GM23338 (cell line): ENCODE measurements around the gene PITPNC1. TPM values are rescaled to one million over a fixed set of nuclear protein-coding genes. Genes with fewer than 3 reads are reported as not detected.

Experiments used
- ATAC-seq: fragments of 200-7000 bp; cut with Tn5 transposase; 3 replicates; pipeline ENCODE4 v1.9.1; 2020
- DNase-seq: peaks from one replicate; pipeline ENCODE4 v3.0.0-alpha.2; 2015; ENCODE audit warnings: low spot score
- H2AFZ ChIP-seq: fragments of 200-600 bp; sonication (generic); 2 replicates; pipeline ENCODE4 v1.8.0; 2016; ENCODE audit warnings: antibody characterized with exemption, mild to moderate bottlenecking, moderate library complexity
- H3F3A ChIP-seq: fragments of 200-600 bp; sonication (generic); replicated peaks from 2 replicates; pipeline ENCODE4 v1.8.0; 2017; ENCODE audit warnings: antibody characterized with exemption, mixed run types, low read depth
- H3K27ac ChIP-seq: fragments of 200-600 bp; sonication (generic); 2 replicates; pipeline ENCODE4 v1.6.1; 2016; ENCODE audit warnings: low read depth
- H3K27me3 ChIP-seq: fragments of 200-600 bp; sonication (generic); 2 replicates; pipeline ENCODE4 v1.8.0; 2016; ENCODE audit warnings: mild to moderate bottlenecking, mixed run types, moderate library complexity; ENCODE audit not compliant: insufficient read depth
- H3K36me3 ChIP-seq: fragments of 200-600 bp; sonication (generic); 2 replicates; pipeline ENCODE4 v1.8.0; 2016; ENCODE audit warnings: mild to moderate bottlenecking; ENCODE audit not compliant: insufficient read depth
- H3K4me1 ChIP-seq: fragments of 200-600 bp; sonication (generic); 2 replicates; pipeline ENCODE4 v1.8.0; 2016; ENCODE audit warnings: mild to moderate bottlenecking, moderate library complexity; ENCODE audit not compliant: insufficient read depth
- H3K4me2 ChIP-seq: fragments of 200-600 bp; sonication (generic); 2 replicates; pipeline ENCODE4 v1.7.1; 2017; ENCODE audit warnings: mixed run types
- H3K4me3 ChIP-seq: fragments of 200-600 bp; sonication (generic); 2 replicates; pipeline ENCODE4 v1.6.1; 2016; ENCODE audit warnings: mixed run types
- H3K79me2 ChIP-seq: fragments of 200-600 bp; sonication (generic); replicated peaks from 2 replicates; pipeline ENCODE4 v1.8.0; 2017; ENCODE audit warnings: mild to moderate bottlenecking; ENCODE audit not compliant: insufficient read depth
- H3K9me2 ChIP-seq: fragments of 200-600 bp; sonication (generic); 2 replicates; pipeline ENCODE4 v1.8.0; 2017; ENCODE audit not compliant: insufficient read depth
- H4K20me1 ChIP-seq: fragments of 200-600 bp; sonication (generic); replicated peaks from 2 replicates; pipeline ENCODE4 v1.8.0; 2017; ENCODE audit warnings: mild to moderate bottlenecking; ENCODE audit not compliant: insufficient read depth
- H3K27ac Mint-ChIP-seq: 2 replicates; pipeline ENCODE4 v1.8.0; 2020; ENCODE audit warnings: inconsistent platforms, mild to moderate bottlenecking, moderate library complexity, mixed read lengths
- H3K27me3 Mint-ChIP-seq: 3 replicates; pipeline ENCODE4 v1.8.0; 2022; ENCODE audit warnings: low read depth, mild to moderate bottlenecking, moderate library complexity, mixed read lengths, inconsistent platforms; ENCODE audit not compliant: insufficient read depth, poor library complexity
- H3K36me3 Mint-ChIP-seq: 3 replicates; pipeline ENCODE4 v1.8.0; 2021; ENCODE audit warnings: low read depth, mild to moderate bottlenecking, inconsistent platforms, moderate library complexity, mixed read lengths
- H3K4me1 Mint-ChIP-seq: 3 replicates; pipeline ENCODE4 v1.8.0; 2020; ENCODE audit warnings: mild to moderate bottlenecking, inconsistent platforms, mixed read lengths
- H3K4me3 Mint-ChIP-seq: 3 replicates; pipeline ENCODE4 v1.8.0; 2021; ENCODE audit warnings: moderate library complexity, mild to moderate bottlenecking, inconsistent platforms, mixed read lengths
- H3K9me3 Mint-ChIP-seq: 3 replicates; pipeline ENCODE4 v1.8.0; 2020; ENCODE audit warnings: moderate library complexity, mild to moderate bottlenecking, inconsistent platforms, mixed read lengths
- CREB1 ChIP-seq: fragments of 250-450 bp; sonication (Bioruptor Pico); IDR thresholded peaks from 2 replicates; pipeline ENCODE4 v1.5.0; 2020; ENCODE audit warnings: low read depth, mild to moderate bottlenecking, moderate library complexity
- EZH2 ChIP-seq: fragments of 200-600 bp; sonication (generic); IDR thresholded peaks from one replicate; pipeline ENCODE4 v1.8.0; 2017; ENCODE audit warnings: antibody characterized with exemption, mild to moderate bottlenecking, low read depth; ENCODE audit not compliant: unreplicated experiment
- EZH2phosphoT487 ChIP-seq: fragments of 200-600 bp; sonication (generic); IDR thresholded peaks from one replicate; pipeline ENCODE4 v1.8.1; 2018; ENCODE audit warnings: antibody characterized with exemption; ENCODE audit not compliant: unreplicated experiment
- JUNB ChIP-seq: IDR thresholded peaks from one replicate; pipeline ENCODE4 v1.6.1; 2016; ENCODE audit warnings: antibody characterized with exemption; ENCODE audit not compliant: unreplicated experiment
- NANOG ChIP-seq: IDR thresholded peaks from 2 replicates; pipeline ENCODE4 v1.6.1; 2016; ENCODE audit warnings: antibody characterized with exemption, borderline replicate concordance
- POLR2AphosphoS5 ChIP-seq: IDR thresholded peaks from 2 replicates; pipeline ENCODE4 v1.6.1; 2016; ENCODE audit warnings: antibody characterized with exemption, low read depth
- STAT1 ChIP-seq: IDR thresholded peaks from one replicate; pipeline ENCODE4 v1.6.1; 2016; ENCODE audit warnings: antibody characterized with exemption; ENCODE audit not compliant: unreplicated experiment
- ZNF114 ChIP-seq: fragments of 250-450 bp; sonication (Bioruptor Pico); IDR thresholded peaks from 2 replicates; pipeline ENCODE4 v1.5.0; 2020; ENCODE audit warnings: mild to moderate bottlenecking, moderate library complexity
- ZNF331 ChIP-seq: fragments of 250-450 bp; sonication (Bioruptor Pico); IDR thresholded peaks from 2 replicates; pipeline ENCODE4 v1.5.0; 2020; ENCODE audit warnings: low read depth, mild to moderate bottlenecking, moderate library complexity
- polyA plus RNA-seq: library from polyadenylated mRNA; unstranded; fragments of >200 nt; fragmentation: Nextera tagmentation; extraction: Ambion mirVana; gene quantifications from 2 replicates; pipeline ENCODE4 v1.2.1, GENCODE V29; 2016
- total RNA-seq: library from RNA; depleted of rRNA; stranded (reverse); fragments of >200 nt; shearing (Covaris generic); gene quantifications from 2 replicates; pipeline ENCODE4 v1.2.3, GENCODE V29; 2014
- TF ChIP-seq, protein P1 (sequence below): IDR thresholded peaks from one replicate; pipeline ENCODE4 v1.6.1; 2018; ENCODE audit warnings: antibody characterized with exemption; ENCODE audit not compliant: unreplicated experiment
- TF ChIP-seq, protein P2 (sequence below): IDR thresholded peaks from 2 replicates; pipeline ENCODE4 v1.6.1; 2016; ENCODE audit warnings: antibody characterized with exemption
- TF ChIP-seq, protein P3 (sequence below), 2 experiments: fragments of 200-600 bp in 1 of 2; sonication (generic) in 1 of 2; conservative IDR thresholded peaks; 2 replicates each; pipeline versions ENCODE4 v1.5.1 to v1.6.1; 2016 to 2017; ENCODE audit warnings: antibody characterized with exemption in 2 of 2, low read depth in 2 of 2, mild to moderate bottlenecking in 2 of 2, moderate library complexity in 1 of 2

PITPNC1 gene
- total and polyA plus RNA-seq, 2 experiments from 2014 or later: 23.0 to 32.6 TPM

DNA sequence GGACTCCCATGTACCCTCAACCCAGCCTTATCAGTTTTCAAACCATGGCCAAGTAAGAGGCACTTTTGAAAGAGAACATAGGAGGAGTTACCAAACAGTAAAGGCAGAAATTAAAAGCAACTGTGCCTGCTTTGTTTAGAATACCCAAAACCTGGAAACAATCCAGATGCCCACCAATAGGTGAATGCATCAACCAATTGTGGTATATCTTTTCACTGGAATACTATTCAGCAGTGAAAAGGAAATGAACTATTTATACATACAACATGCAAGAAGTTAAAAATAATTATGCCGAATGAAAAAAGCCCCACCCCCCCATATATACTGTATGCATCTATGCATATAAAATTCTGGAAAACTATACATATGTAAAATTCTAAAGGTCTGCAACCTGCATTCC lies 37.0 kb downstream of the PITPNC1 start (continued):
- TF ChIP-seq CREB1 (CRISPR knock-in tag) (no peak), EZH2 (no peak), EZH2phosphoT487 (no peak), NANOG (no peak)
- TF ChIP-seq, protein P1, sequence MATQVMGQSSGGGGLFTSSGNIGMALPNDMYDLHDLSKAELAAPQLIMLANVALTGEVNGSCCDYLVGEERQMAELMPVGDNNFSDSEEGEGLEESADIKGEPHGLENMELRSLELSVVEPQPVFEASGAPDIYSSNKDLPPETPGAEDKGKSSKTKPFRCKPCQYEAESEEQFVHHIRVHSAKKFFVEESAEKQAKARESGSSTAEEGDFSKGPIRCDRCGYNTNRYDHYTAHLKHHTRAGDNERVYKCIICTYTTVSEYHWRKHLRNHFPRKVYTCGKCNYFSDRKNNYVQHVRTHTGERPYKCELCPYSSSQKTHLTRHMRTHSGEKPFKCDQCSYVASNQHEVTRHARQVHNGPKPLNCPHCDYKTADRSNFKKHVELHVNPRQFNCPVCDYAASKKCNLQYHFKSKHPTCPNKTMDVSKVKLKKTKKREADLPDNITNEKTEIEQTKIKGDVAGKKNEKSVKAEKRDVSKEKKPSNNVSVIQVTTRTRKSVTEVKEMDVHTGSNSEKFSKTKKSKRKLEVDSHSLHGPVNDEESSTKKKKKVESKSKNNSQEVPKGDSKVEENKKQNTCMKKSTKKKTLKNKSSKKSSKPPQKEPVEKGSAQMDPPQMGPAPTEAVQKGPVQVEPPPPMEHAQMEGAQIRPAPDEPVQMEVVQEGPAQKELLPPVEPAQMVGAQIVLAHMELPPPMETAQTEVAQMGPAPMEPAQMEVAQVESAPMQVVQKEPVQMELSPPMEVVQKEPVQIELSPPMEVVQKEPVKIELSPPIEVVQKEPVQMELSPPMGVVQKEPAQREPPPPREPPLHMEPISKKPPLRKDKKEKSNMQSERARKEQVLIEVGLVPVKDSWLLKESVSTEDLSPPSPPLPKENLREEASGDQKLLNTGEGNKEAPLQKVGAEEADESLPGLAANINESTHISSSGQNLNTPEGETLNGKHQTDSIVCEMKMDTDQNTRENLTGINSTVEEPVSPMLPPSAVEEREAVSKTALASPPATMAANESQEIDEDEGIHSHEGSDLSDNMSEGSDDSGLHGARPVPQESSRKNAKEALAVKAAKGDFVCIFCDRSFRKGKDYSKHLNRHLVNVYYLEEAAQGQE: no peak
- TF ChIP-seq, protein P2, sequence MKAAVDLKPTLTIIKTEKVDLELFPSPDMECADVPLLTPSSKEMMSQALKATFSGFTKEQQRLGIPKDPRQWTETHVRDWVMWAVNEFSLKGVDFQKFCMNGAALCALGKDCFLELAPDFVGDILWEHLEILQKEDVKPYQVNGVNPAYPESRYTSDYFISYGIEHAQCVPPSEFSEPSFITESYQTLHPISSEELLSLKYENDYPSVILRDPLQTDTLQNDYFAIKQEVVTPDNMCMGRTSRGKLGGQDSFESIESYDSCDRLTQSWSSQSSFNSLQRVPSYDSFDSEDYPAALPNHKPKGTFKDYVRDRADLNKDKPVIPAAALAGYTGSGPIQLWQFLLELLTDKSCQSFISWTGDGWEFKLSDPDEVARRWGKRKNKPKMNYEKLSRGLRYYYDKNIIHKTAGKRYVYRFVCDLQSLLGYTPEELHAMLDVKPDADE: no peak

DNA sequence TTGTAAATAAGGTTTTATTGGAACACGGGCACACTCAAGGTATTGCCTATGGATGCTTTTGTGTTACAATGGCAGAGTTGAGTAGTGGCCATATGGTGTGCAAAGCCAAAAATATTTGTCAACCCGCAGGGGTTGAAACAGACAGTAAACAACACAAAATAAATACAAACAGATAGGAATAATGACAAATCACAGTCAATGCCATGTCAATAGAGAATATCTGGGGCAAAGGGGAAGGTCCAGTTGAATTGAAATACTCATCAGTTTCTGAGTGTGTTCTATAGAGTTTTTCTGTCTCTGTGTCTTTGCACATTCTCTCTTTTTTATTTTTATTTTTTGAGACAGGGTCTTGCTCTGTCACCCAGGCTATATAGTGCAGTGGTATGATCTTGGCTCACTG lies 37.5 kb downstream of the PITPNC1 start:
- H3K79me2 ChIP-seq: peaks cover 97% of the 10 kb centered on the region
- H3K27ac ChIP-seq: 0 out of 2 replicates have a peak overlapping the region, but pooled peaks have one; percentile 45
- H4K20me1 ChIP-seq: peaks cover 36% of the 10 kb centered on the region
- Mint-ChIP-seq H3K4me1 (peaks cover 3% of the 10 kb centered on the region; the same call in 1 of the 3 replicates), H3K9me3 (peaks cover 17% of the 10 kb centered on the region), H3K36me3 (peaks cover 18% of the 10 kb centered on the region; the same call in 2 of the 3 replicates), H3K4me3 (no peak overlapping the region), H3K27ac (no peak overlapping the region), H3K27me3 (peaks cover 4% of the 10 kb centered on the region)
- H3F3A ChIP-seq: no peaks in the 10 kb centered on the region
- peaks cover 5% of the 10 kb centered on the region; the same call in 1 of the 2 replicates for H3K9me2 ChIP-seq
- H3K36me3 ChIP-seq: peaks cover 6% of the 10 kb centered on the region
- H3K4me3 ChIP-seq: no peak overlapping the region
- H2AFZ ChIP-seq: no peak overlapping the region
- H3K4me1 ChIP-seq: peaks cover 3% of the 10 kb centered on the region; the same call in 1 of the 2 replicates
- DNase-seq: no peak
- no peak overlapping the region for H3K4me2 ChIP-seq
- ATAC-seq: no peak
- no peaks in the 10 kb centered on the region for H3K27me3 ChIP-seq
- TF ChIP-seq ZNF114 (CRISPR knock-in tag) (no peak), POLR2AphosphoS5 (no peak), STAT1 (no peak), EZH2phosphoT487 (no peak), EZH2 (no peak), CREB1 (CRISPR knock-in tag) (no peak), ZNF331 (CRISPR knock-in tag) (no peak), JUNB (no peak), NANOG (no peak)
- TF ChIP-seq, protein P3, sequence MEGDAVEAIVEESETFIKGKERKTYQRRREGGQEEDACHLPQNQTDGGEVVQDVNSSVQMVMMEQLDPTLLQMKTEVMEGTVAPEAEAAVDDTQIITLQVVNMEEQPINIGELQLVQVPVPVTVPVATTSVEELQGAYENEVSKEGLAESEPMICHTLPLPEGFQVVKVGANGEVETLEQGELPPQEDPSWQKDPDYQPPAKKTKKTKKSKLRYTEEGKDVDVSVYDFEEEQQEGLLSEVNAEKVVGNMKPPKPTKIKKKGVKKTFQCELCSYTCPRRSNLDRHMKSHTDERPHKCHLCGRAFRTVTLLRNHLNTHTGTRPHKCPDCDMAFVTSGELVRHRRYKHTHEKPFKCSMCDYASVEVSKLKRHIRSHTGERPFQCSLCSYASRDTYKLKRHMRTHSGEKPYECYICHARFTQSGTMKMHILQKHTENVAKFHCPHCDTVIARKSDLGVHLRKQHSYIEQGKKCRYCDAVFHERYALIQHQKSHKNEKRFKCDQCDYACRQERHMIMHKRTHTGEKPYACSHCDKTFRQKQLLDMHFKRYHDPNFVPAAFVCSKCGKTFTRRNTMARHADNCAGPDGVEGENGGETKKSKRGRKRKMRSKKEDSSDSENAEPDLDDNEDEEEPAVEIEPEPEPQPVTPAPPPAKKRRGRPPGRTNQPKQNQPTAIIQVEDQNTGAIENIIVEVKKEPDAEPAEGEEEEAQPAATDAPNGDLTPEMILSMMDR (conservative IDR thresholded peaks at IDR 0.05; ENCODE audit: low read depth in 2 of 2): no peak
- TF ChIP-seq, protein P1: no peak
- TF ChIP-seq, protein P2: no peak
